ENCODE results near the gene TAAR9.

DNA sequence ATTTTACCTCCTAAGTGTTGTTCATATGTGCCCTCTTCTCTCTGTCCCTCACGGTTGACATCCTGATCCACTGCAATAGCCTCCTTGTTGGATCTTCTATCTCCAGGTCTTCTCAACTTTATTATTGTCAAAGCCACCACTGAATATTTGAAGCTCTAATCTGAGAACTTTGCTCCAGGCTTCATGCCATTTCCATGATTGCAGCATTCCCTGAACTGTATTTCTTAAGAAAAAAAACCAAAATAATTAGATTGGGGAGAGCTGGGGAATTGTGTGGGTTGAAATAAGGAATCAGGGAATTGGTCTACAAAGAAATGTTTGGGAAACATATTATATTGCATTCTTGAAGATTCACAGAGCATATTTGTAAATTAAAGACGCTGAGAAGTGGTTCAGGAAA is 22.7 kb upstream of the TAAR9 start:
- TF ChIP-seq TAF1 (IDR thresholded peaks at IDR 0.05; ENCODE audit: borderline replicate concordance, insufficient read depth, low read length) (no peak), POLR2AphosphoS5 (IDR thresholded peaks at IDR 0.05; ENCODE audit: low read depth, low read length) (no peak), SIN3A (IDR thresholded peaks at IDR 0.05; ENCODE audit: borderline replicate concordance, insufficient read depth, low read length) (no peak)
- TF ChIP-seq, protein P1, sequence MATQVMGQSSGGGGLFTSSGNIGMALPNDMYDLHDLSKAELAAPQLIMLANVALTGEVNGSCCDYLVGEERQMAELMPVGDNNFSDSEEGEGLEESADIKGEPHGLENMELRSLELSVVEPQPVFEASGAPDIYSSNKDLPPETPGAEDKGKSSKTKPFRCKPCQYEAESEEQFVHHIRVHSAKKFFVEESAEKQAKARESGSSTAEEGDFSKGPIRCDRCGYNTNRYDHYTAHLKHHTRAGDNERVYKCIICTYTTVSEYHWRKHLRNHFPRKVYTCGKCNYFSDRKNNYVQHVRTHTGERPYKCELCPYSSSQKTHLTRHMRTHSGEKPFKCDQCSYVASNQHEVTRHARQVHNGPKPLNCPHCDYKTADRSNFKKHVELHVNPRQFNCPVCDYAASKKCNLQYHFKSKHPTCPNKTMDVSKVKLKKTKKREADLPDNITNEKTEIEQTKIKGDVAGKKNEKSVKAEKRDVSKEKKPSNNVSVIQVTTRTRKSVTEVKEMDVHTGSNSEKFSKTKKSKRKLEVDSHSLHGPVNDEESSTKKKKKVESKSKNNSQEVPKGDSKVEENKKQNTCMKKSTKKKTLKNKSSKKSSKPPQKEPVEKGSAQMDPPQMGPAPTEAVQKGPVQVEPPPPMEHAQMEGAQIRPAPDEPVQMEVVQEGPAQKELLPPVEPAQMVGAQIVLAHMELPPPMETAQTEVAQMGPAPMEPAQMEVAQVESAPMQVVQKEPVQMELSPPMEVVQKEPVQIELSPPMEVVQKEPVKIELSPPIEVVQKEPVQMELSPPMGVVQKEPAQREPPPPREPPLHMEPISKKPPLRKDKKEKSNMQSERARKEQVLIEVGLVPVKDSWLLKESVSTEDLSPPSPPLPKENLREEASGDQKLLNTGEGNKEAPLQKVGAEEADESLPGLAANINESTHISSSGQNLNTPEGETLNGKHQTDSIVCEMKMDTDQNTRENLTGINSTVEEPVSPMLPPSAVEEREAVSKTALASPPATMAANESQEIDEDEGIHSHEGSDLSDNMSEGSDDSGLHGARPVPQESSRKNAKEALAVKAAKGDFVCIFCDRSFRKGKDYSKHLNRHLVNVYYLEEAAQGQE (IDR thresholded peaks at IDR 0.05; ENCODE audit: insufficient read depth in 1 of 2, low read depth in 2 of 2, low read length in 2 of 2): no peak
